TTC549 (cell line): ENCODE measurements around the gene LRMDA.

Experiments
- FAIRE-seq: peaks from 2 replicates; lab custom pipeline; 2012; peaks lifted over from hg19 to GRCh38; lab: Jason Lieb, UNC

LRMDA gene

GRCh38 chr10:75959912-75960311 is 528.5 kb downstream of the LRMDA start:
- no peak for FAIRE-seq

DNA sequence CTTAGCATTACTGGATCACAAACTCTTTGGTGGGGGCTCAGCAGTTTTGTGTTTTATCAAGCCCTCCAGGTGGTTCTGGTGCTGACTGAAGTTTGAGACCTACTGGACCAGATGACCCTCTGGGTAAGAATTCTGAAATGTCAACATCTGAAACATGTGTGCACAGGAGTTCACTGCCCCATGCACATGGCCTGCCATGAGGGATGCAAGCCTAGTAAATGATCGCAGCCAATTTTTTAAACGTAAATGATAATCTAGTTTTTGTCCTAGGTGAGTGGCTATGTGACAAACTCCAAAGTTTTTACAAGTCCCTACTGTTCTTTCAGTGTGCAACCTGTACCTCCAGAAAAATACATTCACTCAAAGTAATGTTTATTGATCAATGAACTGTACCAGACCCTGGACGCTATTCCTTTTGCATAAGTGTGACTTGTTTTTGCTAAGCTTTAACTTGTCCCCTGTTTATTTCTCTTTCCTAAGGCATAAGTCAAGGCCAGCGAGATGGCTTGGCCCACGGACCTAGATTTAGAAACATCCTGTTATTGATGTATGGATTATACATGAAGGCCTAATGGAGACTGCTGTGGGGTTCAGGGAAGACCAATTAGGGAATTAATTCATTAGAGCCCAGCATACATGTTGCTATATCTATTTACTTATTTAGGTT is 531.1 kb downstream of the LRMDA start:
- no peak for FAIRE-seq

DNA sequence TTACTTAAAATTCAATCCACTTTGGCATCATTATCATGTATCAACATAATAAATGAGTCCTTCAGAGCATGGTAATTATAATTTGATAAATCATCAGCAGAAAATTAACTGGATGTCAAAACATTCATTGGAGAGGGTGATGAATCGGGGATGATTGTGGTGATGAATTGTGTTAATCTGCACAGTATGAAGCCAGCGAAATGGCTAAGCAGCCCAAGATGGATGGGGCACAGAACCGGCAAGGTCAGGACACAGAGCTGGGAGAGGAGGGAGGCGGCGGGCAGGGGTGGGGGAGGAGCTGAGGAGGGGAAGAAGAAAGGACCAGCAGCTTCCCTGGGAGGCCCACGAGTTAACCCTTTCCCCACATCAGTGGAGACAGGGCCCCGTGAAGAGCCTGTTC is 536.1 kb downstream of the LRMDA start:
- FAIRE-seq = no peak

DNA sequence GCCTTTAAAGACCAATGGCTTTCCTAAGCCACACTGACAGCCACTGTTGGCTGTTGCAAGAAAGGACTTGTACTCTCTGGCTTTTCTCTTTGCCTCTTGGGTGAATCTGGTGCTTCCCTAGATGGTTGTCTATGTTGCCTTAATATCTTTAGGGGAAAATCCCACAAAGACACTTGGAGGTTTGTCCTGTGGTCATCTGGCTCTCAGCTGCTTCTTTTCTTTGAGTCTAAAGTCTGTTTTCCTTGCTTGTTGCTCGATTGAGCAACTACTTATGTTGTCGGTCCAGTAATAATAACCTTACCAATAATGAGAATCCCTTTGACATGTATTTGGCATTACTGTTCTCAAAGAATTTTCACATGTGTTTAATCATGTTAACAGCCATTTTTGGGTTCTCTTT is 537.6 kb downstream of the LRMDA start:
- no peak for FAIRE-seq

- FAIRE-seq = no peak
These were observed 540.2 kb downstream of the LRMDA start for GRCh38 chr10:75971402-75972211.

DNA sequence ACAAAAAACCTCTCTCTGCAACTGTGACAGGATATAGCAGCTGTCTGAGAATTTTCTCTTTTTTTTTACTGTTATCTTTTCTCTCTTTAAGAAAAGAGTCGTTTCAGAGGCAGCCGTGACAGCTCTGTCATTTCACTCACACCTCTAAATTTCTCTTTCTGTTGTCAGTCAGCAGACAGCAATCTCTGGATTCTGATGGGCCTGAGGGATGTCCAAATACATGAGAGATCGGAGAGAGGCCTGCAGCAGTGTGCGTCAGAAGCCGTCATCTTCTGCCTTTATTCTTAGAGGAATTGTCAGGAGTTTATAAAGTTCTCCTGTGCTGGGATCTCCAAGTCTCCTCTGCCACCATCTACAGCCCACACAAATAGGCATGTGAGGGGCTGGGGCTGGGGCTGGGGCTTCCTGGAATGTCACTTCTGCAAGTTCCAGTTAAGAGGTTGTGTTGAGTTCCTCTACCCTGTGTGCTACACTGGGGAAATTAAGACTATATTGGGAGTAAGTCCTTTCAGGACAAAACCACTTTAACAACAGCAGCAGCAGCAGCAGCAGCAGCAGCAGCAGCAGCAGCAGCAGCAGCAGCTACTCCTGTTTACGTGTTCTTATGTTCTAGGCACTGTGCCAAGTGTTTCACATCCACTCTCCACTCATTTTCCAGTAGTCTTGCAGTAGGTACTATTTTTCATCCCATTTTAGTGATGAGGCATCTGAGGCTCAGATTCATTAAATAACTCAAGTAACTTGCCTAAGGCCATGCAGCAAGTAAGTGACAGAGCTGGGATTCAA is 541.3 kb downstream of the LRMDA start:
- FAIRE-seq = no peak

DNA sequence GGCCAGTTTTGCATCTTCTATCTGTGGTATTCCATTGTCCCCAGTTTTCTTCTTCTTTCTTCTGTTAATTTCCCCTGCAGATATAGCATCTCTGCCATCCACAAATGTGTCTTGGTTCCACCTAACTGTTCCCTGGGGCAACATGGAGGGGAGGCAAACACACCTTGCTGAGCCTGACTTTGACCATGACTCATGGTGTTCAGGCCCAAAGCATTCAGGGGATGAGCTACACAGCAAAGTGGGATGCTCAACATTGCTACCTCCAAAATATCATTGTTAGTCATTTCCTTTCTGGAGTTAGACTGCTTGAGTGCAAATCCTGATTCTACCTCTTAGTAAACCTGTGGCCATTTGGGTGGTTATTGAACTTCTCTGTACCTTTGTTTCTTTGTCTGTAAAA is 542.7 kb downstream of the LRMDA start:
- FAIRE-seq = no peak

GRCh38 chr10:75976681-75977080 is 545.3 kb downstream of the LRMDA start:
- FAIRE-seq = no peak

DNA sequence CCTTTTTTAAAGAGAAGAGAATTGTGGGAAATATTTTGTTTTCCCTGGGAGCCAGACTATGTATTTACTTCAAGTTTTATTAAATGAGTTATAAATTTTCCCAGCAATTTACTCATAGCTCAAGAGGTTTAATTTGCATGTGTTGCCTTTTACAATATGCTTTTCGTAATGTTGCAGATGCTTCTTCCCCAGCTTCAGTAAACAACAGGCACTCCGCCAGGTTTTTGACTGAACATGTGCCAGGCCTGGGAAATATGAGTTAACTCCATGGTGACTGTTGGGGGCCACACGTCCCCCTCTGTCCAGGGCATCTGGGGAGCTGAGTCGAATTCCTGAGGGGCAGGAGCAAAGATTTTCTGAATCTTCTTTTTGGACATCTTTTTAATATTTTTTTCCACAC is 545.7 kb downstream of the LRMDA start:
- FAIRE-seq = no peak

DNA sequence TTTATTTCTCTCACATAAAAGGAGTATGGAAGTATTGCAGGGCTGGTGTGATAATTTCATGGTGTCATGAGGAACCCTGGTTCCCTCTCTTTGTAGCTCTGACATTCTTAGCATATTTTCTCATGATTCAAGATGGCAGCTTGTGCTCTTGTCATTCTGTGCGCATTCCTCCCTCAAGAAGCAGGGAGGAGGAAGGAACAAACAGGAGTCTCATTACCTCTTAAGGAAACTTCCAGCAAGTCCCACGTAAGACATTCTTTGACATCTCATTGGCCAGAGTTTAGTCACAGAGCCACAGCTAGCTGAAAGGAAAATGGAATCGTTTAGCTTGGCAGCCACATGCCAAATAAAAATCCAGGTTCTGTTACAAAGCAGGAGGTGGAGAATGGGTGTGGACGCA is 546.8 kb downstream of the LRMDA start:
- FAIRE-seq = no peak

GRCh38 chr10:75980419-75981002 is 549.1 kb downstream of the LRMDA start:
- no peak for FAIRE-seq

DNA sequence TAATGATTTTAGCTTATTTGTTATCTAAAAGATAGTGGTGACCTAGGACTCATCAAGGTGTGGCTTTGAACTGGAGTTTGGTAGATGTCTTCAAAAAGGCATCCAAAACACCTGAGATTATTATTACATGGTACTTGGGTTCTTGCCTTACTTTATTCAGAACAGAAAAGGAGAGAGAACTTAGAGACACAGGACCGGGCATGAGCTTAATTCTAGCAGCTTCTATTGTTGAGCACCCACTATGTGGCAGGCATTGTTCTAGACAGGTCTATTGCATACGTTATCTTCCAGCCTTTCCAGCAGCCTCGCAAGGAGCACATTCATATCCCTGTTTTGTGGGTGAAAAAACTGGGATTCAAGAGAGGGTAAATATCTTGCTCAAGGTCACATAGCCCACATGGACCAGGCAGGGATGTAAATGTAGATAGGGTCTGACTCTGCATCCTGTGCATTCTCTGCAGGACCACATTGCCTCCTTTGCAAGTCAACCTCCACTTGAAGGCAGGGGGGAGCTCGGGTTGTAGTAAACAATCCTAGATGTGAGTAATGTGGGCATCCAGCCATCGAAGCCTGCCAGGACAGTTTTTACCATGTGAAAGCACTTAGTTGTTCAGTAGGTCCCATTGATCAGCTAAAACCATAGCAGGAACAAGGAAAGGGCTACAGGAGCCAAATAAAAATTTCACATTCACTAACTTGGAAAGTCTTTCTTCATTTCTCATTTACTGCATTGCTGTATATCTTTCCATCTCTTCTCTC is 551.4 kb downstream of the LRMDA start:
- no peak for FAIRE-seq

- no peak for FAIRE-seq
These were observed 552.6 kb downstream of the LRMDA start for GRCh38 chr10:75984067-75984466.

GRCh38 chr10:75987616-75988015 is 556.2 kb downstream of the LRMDA start:
- FAIRE-seq = no peak

- FAIRE-seq = no peak
These were observed 563.1 kb downstream of the LRMDA start for GRCh38 chr10:75994357-75995040.

- FAIRE-seq = no peak
These were observed 563.6 kb downstream of the LRMDA start for GRCh38 chr10:75995041-75995430.

GRCh38 chr10:75995720-75996119 is 564.3 kb downstream of the LRMDA start:
- no peak for FAIRE-seq

- FAIRE-seq = no peak
These were observed 567.6 kb downstream of the LRMDA start for GRCh38 chr10:75999001-75999400.

DNA sequence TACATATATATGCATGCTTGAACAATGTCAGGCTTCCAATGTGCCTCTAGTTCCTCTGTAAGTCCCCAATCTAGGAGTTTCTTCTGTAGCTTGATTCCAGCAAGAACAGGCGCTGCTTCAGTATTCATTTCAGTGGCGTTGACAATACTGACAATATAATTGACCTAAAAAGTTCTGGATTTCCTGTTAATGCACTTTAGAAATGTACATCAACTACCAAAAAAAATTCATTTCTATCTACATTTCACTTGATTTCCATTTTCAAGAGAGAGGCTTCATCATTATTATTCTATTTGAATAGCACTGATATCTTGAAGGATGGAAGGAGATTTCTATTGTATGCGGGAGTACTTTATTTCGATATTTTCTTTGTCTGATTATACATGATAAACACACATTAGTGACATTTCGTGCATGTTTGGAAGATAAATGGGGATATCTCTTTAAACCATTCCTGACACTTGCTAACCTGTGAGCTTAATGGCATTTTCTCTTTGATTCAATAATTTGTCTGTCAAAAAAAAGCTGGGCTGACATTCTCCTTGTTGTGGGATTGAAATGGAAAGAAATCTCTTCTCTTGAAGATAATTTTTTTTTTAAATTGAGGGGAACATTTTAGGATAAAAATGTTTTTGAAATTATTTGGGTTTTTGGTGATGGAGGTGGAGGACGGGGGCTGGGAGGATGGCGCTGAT is 568.2 kb downstream of the LRMDA start:
- FAIRE-seq = no peak

- no peak for FAIRE-seq
These were observed 569.1 kb downstream of the LRMDA start for GRCh38 chr10:76000550-76000949.

- FAIRE-seq = no peak
These were observed 569.6 kb downstream of the LRMDA start for GRCh38 chr10:76001019-76001418.
